ENCODE measurements around the gene FUT6.
"Not testable (repeated sequence)": the region's sequence is repeated elsewhere in the genome, so short reads cannot be mapped to it uniquely, and the experiment has no call there.

The FUT6 gene, protein sequence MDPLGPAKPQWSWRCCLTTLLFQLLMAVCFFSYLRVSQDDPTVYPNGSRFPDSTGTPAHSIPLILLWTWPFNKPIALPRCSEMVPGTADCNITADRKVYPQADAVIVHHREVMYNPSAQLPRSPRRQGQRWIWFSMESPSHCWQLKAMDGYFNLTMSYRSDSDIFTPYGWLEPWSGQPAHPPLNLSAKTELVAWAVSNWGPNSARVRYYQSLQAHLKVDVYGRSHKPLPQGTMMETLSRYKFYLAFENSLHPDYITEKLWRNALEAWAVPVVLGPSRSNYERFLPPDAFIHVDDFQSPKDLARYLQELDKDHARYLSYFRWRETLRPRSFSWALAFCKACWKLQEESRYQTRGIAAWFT

GRCh38 chr19:5839065-5840017, at the start of gene FUT6:
TSS of gene FUT6 (minus strand) at chr19:5839702. CDS start at chr19:5832567, 7,135 bp downstream.
- Mint-ChIP-seq H3K4me1 (ENCODE audit: low read depth) (peaks cover 21% of the 10 kb centered on the region), H3K27me3 (peaks cover 11% of the 10 kb centered on the region), H3K9me3 (no peaks in the 10 kb centered on the region), H3K36me3 (ENCODE audit: low read depth) (no peaks in the 10 kb centered on the region), H3K27ac (peak within 1 kb of the TSS; percentile 48), H3K4me3 (no peak within 1 kb of the TSS)
- intact Hi-C loops (cut with micrococcal nuclease): no loop called here

DNA sequence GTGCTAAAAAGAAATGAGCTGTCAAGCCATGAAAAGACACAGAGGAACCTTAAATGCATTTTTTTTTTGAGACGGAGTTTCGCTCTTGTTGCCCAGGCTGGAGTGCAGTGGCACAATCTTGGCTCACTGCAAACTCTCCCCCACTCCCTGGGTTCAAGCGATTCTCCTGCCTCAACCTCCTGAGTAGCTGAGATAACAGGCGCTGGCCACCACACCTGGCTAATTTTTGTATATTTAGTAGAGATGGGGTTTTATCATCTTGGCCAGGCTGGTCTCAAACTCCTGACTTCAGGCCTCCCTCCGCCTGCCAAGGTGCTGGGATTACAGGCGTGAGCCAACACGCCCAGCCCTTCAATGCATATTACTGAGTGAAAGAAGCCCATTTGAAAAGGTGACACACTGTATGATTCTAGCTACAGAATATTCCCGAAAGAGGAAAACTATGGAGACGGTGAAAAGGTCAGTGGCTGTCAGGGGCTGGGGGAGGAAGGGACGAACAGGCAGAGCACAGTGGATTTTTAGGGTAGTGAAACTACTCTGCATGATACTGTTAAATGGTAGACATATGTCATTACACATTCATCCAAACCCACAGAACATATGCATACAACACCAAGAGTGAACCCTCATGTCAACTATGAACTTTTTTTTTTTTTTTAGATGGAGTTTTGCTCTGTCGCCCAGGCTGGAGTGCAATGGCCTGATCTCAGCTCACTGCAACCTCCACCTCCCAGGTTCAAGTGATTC, 44.7 kb upstream of the FUT6 start:
- peaks cover 42% of the 10 kb centered on the region for H3K27me3 Mint-ChIP-seq
- H3K4me3 Mint-ChIP-seq; H3K9me3 Mint-ChIP-seq; intact Hi-C loops (cut with micrococcal nuclease); H3K4me1 Mint-ChIP-seq (ENCODE audit: low read depth); H3K36me3 Mint-ChIP-seq (ENCODE audit: low read depth); H3K27ac Mint-ChIP-seq: not testable (repeated sequence)

- H3K27ac Mint-ChIP-seq; H3K36me3 Mint-ChIP-seq (ENCODE audit: low read depth); H3K4me3 Mint-ChIP-seq; H3K4me1 Mint-ChIP-seq (ENCODE audit: low read depth); H3K9me3 Mint-ChIP-seq; intact Hi-C loops (cut with micrococcal nuclease): not testable (repeated sequence)
- peaks cover 43% of the 10 kb centered on the region for H3K27me3 Mint-ChIP-seq
Observed at GRCh38 chr19:5883157-5883873, 43.8 kb upstream of the FUT6 start.

DNA sequence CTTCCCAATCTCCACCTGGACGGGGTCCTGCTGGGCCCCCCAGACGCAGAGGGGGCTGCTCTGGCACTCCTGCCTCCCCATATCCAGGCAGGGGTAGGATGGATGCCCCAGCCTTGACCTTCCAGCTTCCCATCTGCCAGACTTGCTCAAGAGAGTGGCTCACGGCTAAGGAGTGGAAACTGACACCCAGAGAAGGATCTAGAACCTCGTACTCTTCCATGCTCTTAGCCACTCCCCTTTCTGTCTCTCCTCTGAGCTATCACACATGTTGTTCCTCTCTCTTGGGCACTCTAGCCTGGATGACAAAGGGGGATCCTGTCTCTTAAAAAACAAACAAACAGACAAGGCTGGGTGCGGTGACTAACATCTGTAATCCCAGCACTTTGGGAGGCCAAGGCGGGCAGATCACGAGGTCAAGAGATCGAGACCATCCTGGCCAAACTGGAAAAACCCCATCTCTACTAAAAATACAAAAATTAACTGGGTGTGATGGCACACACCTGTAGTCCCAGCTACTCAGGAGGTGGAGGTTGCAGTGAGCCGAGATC, 43.0 kb upstream of the FUT6 start:
- Mint-ChIP-seq H3K27ac (peak overlapping the region; percentile 5), H3K4me3 (no peak overlapping the region), H3K36me3 (ENCODE audit: low read depth) (no peaks in the 10 kb centered on the region), H3K27me3 (peaks cover 42% of the 10 kb centered on the region), H3K9me3 (no peaks in the 10 kb centered on the region), H3K4me1 (ENCODE audit: low read depth) (peaks cover 6% of the 10 kb centered on the region)
- intact Hi-C loops (cut with micrococcal nuclease): no loop called here

DNA sequence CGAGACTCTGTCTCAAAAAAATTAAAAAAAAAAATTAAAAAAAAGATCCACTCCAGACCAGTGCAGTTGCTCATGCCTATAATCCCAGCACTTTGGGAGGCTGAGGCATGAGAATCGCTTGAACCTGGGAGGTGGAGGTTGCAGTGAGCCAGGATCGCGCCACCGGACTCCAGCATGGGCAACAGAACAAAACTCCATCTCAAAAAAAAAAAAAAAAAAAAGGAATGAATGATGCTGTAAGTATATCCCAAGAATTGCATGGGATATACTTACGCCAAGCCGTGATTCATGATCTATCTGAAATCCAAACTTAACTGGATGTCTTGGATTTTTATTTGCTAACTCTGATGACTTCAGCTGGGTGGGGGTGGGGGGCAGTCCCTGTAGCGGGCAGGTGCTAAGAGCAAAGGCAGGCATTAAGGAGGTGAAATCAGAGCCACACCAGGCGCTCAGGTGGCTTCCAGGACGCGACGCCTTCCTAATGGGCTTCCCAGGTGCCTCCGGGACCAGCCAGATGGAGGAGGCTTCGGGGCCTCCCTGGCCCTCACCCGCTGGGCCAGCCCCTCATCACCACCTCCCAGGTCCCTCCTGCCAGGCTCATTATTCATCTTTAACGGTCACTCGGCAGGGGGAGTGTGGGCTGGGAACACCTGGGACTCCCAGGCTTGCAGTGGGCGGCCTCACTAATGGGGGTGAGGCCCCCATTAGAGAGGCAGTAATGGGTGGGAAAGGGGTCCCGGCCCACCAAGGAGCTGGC, 42.2 kb upstream of the FUT6 start:
- H3K9me3 Mint-ChIP-seq: no peaks in the 10 kb centered on the region
- H3K27me3 Mint-ChIP-seq: peaks cover 44% of the 10 kb centered on the region
- intact Hi-C loops (cut with micrococcal nuclease): no loop called here
- no peak overlapping the region for H3K4me3 Mint-ChIP-seq
- no peaks in the 10 kb centered on the region for H3K36me3 Mint-ChIP-seq (ENCODE audit: low read depth)
- no peak overlapping the region for H3K27ac Mint-ChIP-seq
- peaks cover 6% of the 10 kb centered on the region for H3K4me1 Mint-ChIP-seq (ENCODE audit: low read depth)

GRCh38 chr19:5880604-5881078, 41.1 kb upstream of the FUT6 start:
- H3K9me3 Mint-ChIP-seq: no peaks in the 10 kb centered on the region
- H3K4me3 Mint-ChIP-seq: no peak overlapping the region
- H3K27ac Mint-ChIP-seq: no peak overlapping the region
- H3K4me1 Mint-ChIP-seq (ENCODE audit: low read depth): peaks cover 6% of the 10 kb centered on the region
- H3K27me3 Mint-ChIP-seq: peaks cover 46% of the 10 kb centered on the region
- no peaks in the 10 kb centered on the region for H3K36me3 Mint-ChIP-seq (ENCODE audit: low read depth)
- intact Hi-C loops (cut with micrococcal nuclease): no loop called here

GRCh38 chr19:5880196-5880595, 40.7 kb upstream of the FUT6 start:
- Mint-ChIP-seq H3K4me3 (no peak overlapping the region), H3K9me3 (no peaks in the 10 kb centered on the region), H3K36me3 (ENCODE audit: low read depth) (no peaks in the 10 kb centered on the region), H3K4me1 (ENCODE audit: low read depth) (peaks cover 6% of the 10 kb centered on the region), H3K27ac (no peak overlapping the region), H3K27me3 (peaks cover 46% of the 10 kb centered on the region)
- intact Hi-C loops (cut with micrococcal nuclease): no loop called here

GRCh38 chr19:5877882-5878281, 38.4 kb upstream of the FUT6 start:
- Mint-ChIP-seq H3K27me3 (peaks cover 43% of the 10 kb centered on the region), H3K9me3 (no peaks in the 10 kb centered on the region), H3K36me3 (ENCODE audit: low read depth) (no peaks in the 10 kb centered on the region), H3K4me1 (ENCODE audit: low read depth) (no peaks in the 10 kb centered on the region), H3K4me3 (no peak overlapping the region), H3K27ac (no peak overlapping the region)
- intact Hi-C loops (cut with micrococcal nuclease): no loop called here

DNA sequence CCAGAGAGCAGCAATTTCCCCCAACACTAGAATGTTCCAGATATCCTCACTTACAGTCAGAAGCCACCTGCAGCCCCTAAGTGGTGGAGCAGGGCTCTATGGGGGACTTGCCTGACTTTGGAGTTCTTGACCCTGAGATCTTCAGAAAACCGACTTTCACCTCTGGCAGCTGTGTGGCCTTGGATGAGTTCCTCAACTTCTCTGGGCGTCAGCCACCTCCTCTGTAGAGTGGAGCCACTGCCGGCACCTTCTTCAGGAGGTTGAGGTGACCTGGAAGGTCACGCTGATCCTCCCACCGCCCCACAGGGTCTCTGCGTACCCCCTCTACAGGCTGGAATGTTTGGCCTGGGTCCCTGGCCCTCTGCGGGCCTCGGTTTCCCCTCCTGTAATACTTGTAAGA, 37.9 kb upstream of the FUT6 start:
- no peaks in the 10 kb centered on the region for H3K9me3 Mint-ChIP-seq
- H3K36me3 Mint-ChIP-seq (ENCODE audit: low read depth): no peaks in the 10 kb centered on the region
- H3K4me1 Mint-ChIP-seq (ENCODE audit: low read depth): no peaks in the 10 kb centered on the region
- peaks cover 39% of the 10 kb centered on the region for H3K27me3 Mint-ChIP-seq
- no peak overlapping the region for H3K27ac Mint-ChIP-seq
- intact Hi-C loops (cut with micrococcal nuclease): no loop called here
- no peak overlapping the region for H3K4me3 Mint-ChIP-seq

- H3K9me3 Mint-ChIP-seq; intact Hi-C loops (cut with micrococcal nuclease); H3K4me1 Mint-ChIP-seq (ENCODE audit: low read depth); H3K27ac Mint-ChIP-seq; H3K36me3 Mint-ChIP-seq (ENCODE audit: low read depth); H3K4me3 Mint-ChIP-seq: not testable (repeated sequence)
- H3K27me3 Mint-ChIP-seq: peaks cover 16% of the 10 kb centered on the region
Observed at GRCh38 chr19:5874496-5874895, 35.0 kb upstream of the FUT6 start.

DNA sequence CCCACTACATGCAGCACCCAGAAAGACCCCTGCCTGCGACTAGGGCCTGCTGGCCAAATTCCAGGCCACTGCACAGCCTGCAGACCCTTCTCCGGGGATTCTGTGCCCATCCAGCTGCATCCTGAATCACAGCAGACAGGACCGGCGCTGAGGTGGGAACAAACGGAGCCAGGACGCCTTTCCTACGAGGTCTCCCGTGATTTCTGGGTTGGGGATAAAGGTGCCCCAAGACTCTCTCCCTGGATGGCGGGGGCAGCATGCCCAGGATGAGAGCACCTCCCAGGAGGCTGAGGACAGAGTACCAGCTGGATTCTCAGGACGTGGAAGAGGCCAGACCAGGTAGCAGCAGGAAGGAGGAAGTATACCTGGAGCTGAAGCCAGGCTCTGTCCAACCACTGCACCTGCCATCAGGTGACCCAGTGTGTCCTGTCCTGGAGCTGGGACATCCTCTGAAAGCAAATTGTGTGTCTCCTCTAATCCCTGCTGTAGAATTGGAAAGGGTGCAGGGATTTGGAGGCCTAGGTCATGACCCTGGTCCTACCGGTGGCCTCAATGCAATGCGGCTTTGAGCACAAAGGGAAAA, 34.2 kb upstream of the FUT6 start:
- intact Hi-C loops (cut with micrococcal nuclease): no loop called here
- Mint-ChIP-seq H3K9me3 (no peaks in the 10 kb centered on the region), H3K4me3 (no peak overlapping the region), H3K27ac (no peak overlapping the region), H3K4me1 (ENCODE audit: low read depth) (no peaks in the 10 kb centered on the region), H3K36me3 (ENCODE audit: low read depth) (no peaks in the 10 kb centered on the region), H3K27me3 (peaks cover 10% of the 10 kb centered on the region)

DNA sequence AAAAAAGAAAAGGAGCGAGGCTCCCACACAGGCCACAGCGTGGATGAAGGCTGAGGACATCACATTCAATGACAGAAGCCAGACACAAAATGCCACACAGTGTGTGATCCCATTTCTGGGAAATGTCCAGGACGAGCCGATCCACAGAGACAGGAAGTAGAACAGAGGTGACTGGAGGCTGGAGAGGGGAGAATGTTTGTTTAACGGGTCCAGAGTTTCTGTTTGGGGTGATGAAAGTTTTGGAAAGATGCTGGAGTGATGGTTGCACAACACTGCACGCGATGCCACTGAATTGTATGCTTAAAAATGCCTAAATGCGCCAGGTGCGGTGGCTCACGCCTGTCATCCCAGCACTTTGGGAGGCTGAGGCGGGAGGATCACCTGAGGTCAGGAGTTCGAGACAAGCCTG, 31.5 kb upstream of the FUT6 start:
- intact Hi-C loops (cut with micrococcal nuclease): no loop called here
- H3K27ac Mint-ChIP-seq: no peak overlapping the region

More for the DNA sequence above, 31.5 kb upstream of the FUT6 start:
- Mint-ChIP-seq H3K36me3 (ENCODE audit: low read depth) (no peaks in the 10 kb centered on the region), H3K4me3 (no peak overlapping the region), H3K9me3 (no peaks in the 10 kb centered on the region), H3K4me1 (ENCODE audit: low read depth) (no peaks in the 10 kb centered on the region), H3K27me3 (no peaks in the 10 kb centered on the region)

Data from dendritic cell treated with granulocyte-macrophage colony-stimulating factor and Interleukin-4, amounts not matched to agents 40 ng/mL and 50 ng/mL, for 4 days (primary cell).